Endothelial cell (in vitro differentiated cells): ENCODE results near the gene GALR1. TPM values are rescaled to one million over a fixed set of nuclear protein-coding genes. Genes with fewer than 3 reads are reported as not detected.

Experiments
- DNase-seq: peaks from one replicate; pipeline ENCODE4 v3.0.0; 2021; ENCODE audit warnings: low spot score
- H3K27ac Mint-ChIP-seq: one replicate; pipeline ENCODE4 v1.8.0; 2021; ENCODE audit warnings: mixed read lengths, inconsistent platforms; ENCODE audit not compliant: unreplicated experiment
- H3K27me3 Mint-ChIP-seq: one replicate; pipeline ENCODE4 v1.8.0; 2021; ENCODE audit warnings: mild to moderate bottlenecking, moderate library complexity, mixed read lengths, inconsistent platforms; ENCODE audit not compliant: unreplicated experiment
- H3K36me3 Mint-ChIP-seq: one replicate; pipeline ENCODE4 v1.8.0; 2021; ENCODE audit warnings: mild to moderate bottlenecking, low read depth, mixed read lengths, inconsistent platforms; ENCODE audit not compliant: unreplicated experiment
- H3K4me1 Mint-ChIP-seq: one replicate; pipeline ENCODE4 v1.8.0; 2021; ENCODE audit warnings: mild to moderate bottlenecking, mixed read lengths, inconsistent platforms; ENCODE audit not compliant: unreplicated experiment
- H3K4me3 Mint-ChIP-seq: one replicate; pipeline ENCODE4 v1.8.0; 2021; ENCODE audit warnings: mild to moderate bottlenecking, mixed read lengths, inconsistent platforms; ENCODE audit not compliant: unreplicated experiment
- H3K9me3 Mint-ChIP-seq: one replicate; pipeline ENCODE4 v1.8.0; 2021; ENCODE audit warnings: mixed read lengths, inconsistent platforms; ENCODE audit not compliant: unreplicated experiment
- CTCF ChIP-seq: fragments of 200-600 bp; sonication (generic); IDR thresholded peaks from one replicate; pipeline ENCODE4 v1.5.0; 2021; ENCODE audit warnings: antibody characterized with exemption; ENCODE audit not compliant: unreplicated experiment
- total RNA-seq: library from RNA; stranded (reverse); fragmentation: NEBNext Ultra II Directional; extraction: Animal tissue kit (Norgen Biotek cat#: 25700); gene quantifications from one replicate; pipeline ENCODE4 v1.2.1, GENCODE V29; 2021; ENCODE audit not compliant: unreplicated experiment

Gene GALR1
- total RNA-seq, 1 donor from 2014 or later, result not detected

- DNase-seq, result no peak
- H3K9me3 Mint-ChIP-seq, result no peaks in the 10 kb centered on the region
- peaks cover 17% of the 10 kb centered on the region for H3K4me1 Mint-ChIP-seq
- H3K36me3 Mint-ChIP-seq, result no peaks in the 10 kb centered on the region
- no peaks in the 10 kb centered on the region for H3K27me3 Mint-ChIP-seq
- H3K4me3 Mint-ChIP-seq, result no peak overlapping the region
- no peak overlapping the region for H3K27ac Mint-ChIP-seq
- no peak for TF ChIP-seq CTCF
These were observed 74.1 kb downstream of the GALR1 start for GRCh38 chr18:77323640-77324299.

Other genes with a start within 250 kb of the GALR1 start
- gene MBP, start 117.1 kb upstream of the GALR1 start, total RNA-seq, result 9.7 TPM